ENCODE data around the gene FAM120A. TPM values are rescaled to one million over a fixed set of nuclear protein-coding genes. Genes with fewer than 3 reads are reported as not detected.

The FAM120A gene
- total RNA-seq, 2 experiments from 2014 or later, result 121 TPM

- no peak for DNase-seq
- peaks cover 45% of the 10 kb centered on the region for H3K36me3 Mint-ChIP-seq
- no peaks in the 10 kb centered on the region for H3K27me3 Mint-ChIP-seq
- H3K4me3 Mint-ChIP-seq, result no peak overlapping the region
- no peaks in the 10 kb centered on the region for H3K9me3 Mint-ChIP-seq
- peaks cover 32% of the 10 kb centered on the region for H3K4me1 Mint-ChIP-seq
- H3K27ac Mint-ChIP-seq, result peak overlapping the region; percentile 28
Measured at GRCh38 chr9:93475856-93476255, 24.4 kb downstream of the FAM120A start.

- Mint-ChIP-seq H3K9me3 (no peaks in the 10 kb centered on the region), H3K27ac (no peak overlapping the region), H3K4me3 (no peak overlapping the region), H3K27me3 (no peaks in the 10 kb centered on the region), H3K36me3 (peaks cover 47% of the 10 kb centered on the region), H3K4me1 (peaks cover 30% of the 10 kb centered on the region)
- no peak for DNase-seq
Measured at GRCh38 chr9:93476924-93477323, 25.4 kb downstream of the FAM120A start.

- DNase-seq, result no peak
- no peaks in the 10 kb centered on the region for H3K9me3 Mint-ChIP-seq
- no peak overlapping the region for H3K4me3 Mint-ChIP-seq
- peaks cover 30% of the 10 kb centered on the region for H3K4me1 Mint-ChIP-seq
- H3K27ac Mint-ChIP-seq, result no peak overlapping the region
- peaks cover 47% of the 10 kb centered on the region for H3K36me3 Mint-ChIP-seq
- H3K27me3 Mint-ChIP-seq, result no peaks in the 10 kb centered on the region
Measured at GRCh38 chr9:93477397-93477796, 25.9 kb downstream of the FAM120A start.

GRCh38 chr9:93479726-93480125 is 28.2 kb downstream of the FAM120A start:
- H3K4me3 Mint-ChIP-seq, result no peak overlapping the region
- no peaks in the 10 kb centered on the region for H3K9me3 Mint-ChIP-seq
- DNase-seq, result no peak
- H3K27me3 Mint-ChIP-seq, result no peaks in the 10 kb centered on the region
- peaks cover 31% of the 10 kb centered on the region for H3K4me1 Mint-ChIP-seq
- H3K27ac Mint-ChIP-seq, result no peak overlapping the region
- peaks cover 46% of the 10 kb centered on the region for H3K36me3 Mint-ChIP-seq

GRCh38 chr9:93480262-93480661 is 28.8 kb downstream of the FAM120A start:
- Mint-ChIP-seq H3K36me3 (peaks cover 47% of the 10 kb centered on the region), H3K27me3 (no peaks in the 10 kb centered on the region), H3K9me3 (no peaks in the 10 kb centered on the region), H3K4me1 (peaks cover 26% of the 10 kb centered on the region), H3K27ac (no peak overlapping the region), H3K4me3 (no peak overlapping the region)
- DNase-seq, result no peak

- Mint-ChIP-seq H3K27me3 (no peaks in the 10 kb centered on the region), H3K9me3 (no peaks in the 10 kb centered on the region), H3K27ac (no peak overlapping the region), H3K4me1 (peaks cover 21% of the 10 kb centered on the region), H3K4me3 (no peak overlapping the region), H3K36me3 (peaks cover 47% of the 10 kb centered on the region)
- DNase-seq, result no peak
Measured at GRCh38 chr9:93480728-93481324, 29.3 kb downstream of the FAM120A start.

GRCh38 chr9:93483497-93483896 is 32.0 kb downstream of the FAM120A start:
- no peak overlapping the region for H3K4me3 Mint-ChIP-seq
- no peak for DNase-seq
- peaks cover 21% of the 10 kb centered on the region for H3K4me1 Mint-ChIP-seq
- H3K9me3 Mint-ChIP-seq, result no peaks in the 10 kb centered on the region
- no peak overlapping the region for H3K27ac Mint-ChIP-seq
- H3K27me3 Mint-ChIP-seq, result no peaks in the 10 kb centered on the region
- peaks cover 48% of the 10 kb centered on the region for H3K36me3 Mint-ChIP-seq

- H3K36me3 Mint-ChIP-seq, result peaks cover 52% of the 10 kb centered on the region
- peaks cover 28% of the 10 kb centered on the region for H3K4me1 Mint-ChIP-seq
- DNase-seq, result no peak
- H3K9me3 Mint-ChIP-seq, result no peaks in the 10 kb centered on the region
- H3K4me3 Mint-ChIP-seq, result no peak overlapping the region
- H3K27me3 Mint-ChIP-seq, result no peaks in the 10 kb centered on the region
- H3K27ac Mint-ChIP-seq, result no peak overlapping the region
Measured at GRCh38 chr9:93486268-93486667, 34.8 kb downstream of the FAM120A start.

GRCh38 chr9:93488244-93488643 is 36.8 kb downstream of the FAM120A start:
- Mint-ChIP-seq H3K27me3 (no peaks in the 10 kb centered on the region), H3K27ac (no peak overlapping the region), H3K36me3 (peaks cover 43% of the 10 kb centered on the region), H3K4me1 (peaks cover 23% of the 10 kb centered on the region), H3K9me3 (no peaks in the 10 kb centered on the region), H3K4me3 (no peak overlapping the region)
- no peak for DNase-seq

GRCh38 chr9:93491593-93492232 is 40.2 kb downstream of the FAM120A start:
- Mint-ChIP-seq H3K27me3 (no peaks in the 10 kb centered on the region), H3K27ac (no peak overlapping the region), H3K9me3 (no peaks in the 10 kb centered on the region), H3K4me3 (no peak overlapping the region), H3K4me1 (peaks cover 26% of the 10 kb centered on the region), H3K36me3 (peaks cover 39% of the 10 kb centered on the region)
- DNase-seq, result no peak

- no peak for DNase-seq
- peaks cover 37% of the 10 kb centered on the region for H3K36me3 Mint-ChIP-seq
- H3K4me1 Mint-ChIP-seq, result peaks cover 23% of the 10 kb centered on the region
- H3K9me3 Mint-ChIP-seq, result no peaks in the 10 kb centered on the region
- H3K4me3 Mint-ChIP-seq, result no peak overlapping the region
- no peaks in the 10 kb centered on the region for H3K27me3 Mint-ChIP-seq
- H3K27ac Mint-ChIP-seq, result no peak overlapping the region
Measured at GRCh38 chr9:93492327-93492726, 40.8 kb downstream of the FAM120A start.

GRCh38 chr9:93493949-93494348 is 42.5 kb downstream of the FAM120A start:
- H3K36me3 Mint-ChIP-seq, result peaks cover 30% of the 10 kb centered on the region
- no peaks in the 10 kb centered on the region for H3K9me3 Mint-ChIP-seq
- no peak for DNase-seq
- H3K27ac Mint-ChIP-seq, result no peak overlapping the region
- no peak overlapping the region for H3K4me3 Mint-ChIP-seq
- H3K27me3 Mint-ChIP-seq, result no peaks in the 10 kb centered on the region
- peaks cover 14% of the 10 kb centered on the region for H3K4me1 Mint-ChIP-seq

- Mint-ChIP-seq H3K9me3 (no peaks in the 10 kb centered on the region), H3K27me3 (no peaks in the 10 kb centered on the region), H3K4me3 (no peak overlapping the region), H3K4me1 (peaks cover 24% of the 10 kb centered on the region), H3K27ac (no peak overlapping the region), H3K36me3 (peaks cover 43% of the 10 kb centered on the region)
- no peak for DNase-seq
Measured at GRCh38 chr9:93496285-93496684, 44.8 kb downstream of the FAM120A start.

GRCh38 chr9:93500571-93501298 is 49.2 kb downstream of the FAM120A start:
- Mint-ChIP-seq H3K4me1 (peaks cover 46% of the 10 kb centered on the region), H3K36me3 (peaks cover 55% of the 10 kb centered on the region), H3K9me3 (no peaks in the 10 kb centered on the region), H3K4me3 (peak overlapping the region; percentile 60), H3K27ac (peak overlapping the region; percentile 35), H3K27me3 (no peaks in the 10 kb centered on the region)
- no peak for DNase-seq

GRCh38 chr9:93501406-93501805 is 49.9 kb downstream of the FAM120A start:
- Mint-ChIP-seq H3K9me3 (no peaks in the 10 kb centered on the region), H3K4me3 (peak overlapping the region; percentile 60), H3K4me1 (peaks cover 48% of the 10 kb centered on the region), H3K27ac (peak overlapping the region; percentile 26), H3K27me3 (no peaks in the 10 kb centered on the region), H3K36me3 (peaks cover 56% of the 10 kb centered on the region)
- DNase-seq, result no peak
